ENCODE measurements around the gene NXPH2.
"Not testable (repeated sequence)": the region's sequence is repeated elsewhere in the genome, so short reads cannot be mapped to it uniquely, and the experiment has no call there.

The NXPH2 gene

DNA sequence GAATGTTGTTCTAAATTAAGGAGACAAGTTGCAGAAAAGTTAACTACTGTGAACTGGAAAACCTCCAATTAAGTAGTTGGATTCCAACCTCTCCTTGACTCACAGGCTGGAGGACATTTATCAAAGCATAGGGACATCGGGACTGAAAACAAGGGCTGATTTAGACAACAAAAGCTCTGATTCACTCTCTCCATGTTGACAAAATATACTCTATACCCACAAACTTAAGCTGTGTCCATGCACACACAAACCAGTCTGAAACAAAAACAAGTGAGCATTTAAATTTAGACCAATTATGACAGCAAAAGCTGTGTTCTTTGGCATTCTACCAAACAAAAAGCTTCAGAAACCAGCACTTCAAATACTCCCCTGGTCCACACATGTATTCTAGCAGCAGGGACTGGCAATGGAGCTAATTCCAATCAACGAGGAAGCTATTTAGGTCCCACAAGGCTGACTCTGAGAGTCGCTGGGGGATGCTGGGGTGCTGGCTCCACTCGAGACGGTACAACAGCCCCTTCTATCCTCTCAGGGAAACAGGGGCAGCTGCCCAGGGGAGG, 71.4 kb downstream of the NXPH2 start:
- no peak for DNase-seq (ENCODE audit: low spot score)

DNA sequence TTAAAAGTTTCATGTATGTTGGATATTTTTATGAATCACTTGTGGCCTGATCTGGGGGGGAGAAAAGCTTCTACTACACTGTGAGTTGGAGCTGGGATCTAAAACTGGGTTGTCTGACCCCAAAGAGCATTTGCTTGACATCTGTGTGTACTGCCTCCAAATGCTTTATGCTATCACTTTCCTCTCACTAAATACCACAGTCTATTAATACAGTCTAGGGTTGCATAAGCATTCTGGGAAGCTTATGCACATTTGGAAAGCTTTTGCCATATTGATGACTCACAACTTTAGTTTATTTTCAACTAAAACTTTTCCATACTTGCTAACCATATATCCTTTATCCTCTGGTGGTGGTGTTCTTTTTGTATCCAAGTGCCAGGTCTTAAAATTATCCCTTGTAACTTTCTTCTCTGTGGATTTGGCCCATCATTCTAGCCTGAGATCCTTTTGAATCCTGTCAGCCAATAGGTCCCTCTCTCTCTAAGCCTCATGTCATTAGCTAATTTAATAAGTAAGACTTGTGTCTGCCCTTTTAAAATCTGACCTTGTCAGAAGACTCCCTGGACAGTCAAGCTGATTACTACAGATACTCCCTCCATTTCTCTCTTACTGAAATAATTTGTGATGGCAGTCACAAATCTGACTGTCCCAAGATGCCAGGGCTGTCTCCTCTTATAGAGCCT, 72.7 kb downstream of the NXPH2 start:
- no peak for DNase-seq (ENCODE audit: low spot score)

DNA sequence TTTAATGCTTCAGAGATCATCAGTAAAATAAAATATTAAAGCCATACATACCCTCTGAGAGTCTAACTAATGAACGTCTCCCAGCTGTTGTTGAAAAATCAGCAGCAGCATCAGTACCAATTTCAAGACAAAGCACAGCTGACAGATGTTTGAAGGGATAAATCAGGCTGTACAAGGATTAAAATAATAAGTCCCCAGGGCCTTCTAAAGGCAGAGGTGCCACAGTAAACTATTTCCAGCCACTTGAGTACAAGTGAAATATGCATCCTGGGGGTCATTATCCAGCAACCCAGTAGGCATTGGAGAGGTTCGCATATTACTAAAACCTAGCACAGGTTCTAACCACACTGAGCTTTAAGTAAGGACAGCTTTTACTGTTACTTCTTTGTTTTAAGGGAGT, 76.9 kb downstream of the NXPH2 start:
- DNase-seq (ENCODE audit: low spot score) = no peak

DNA sequence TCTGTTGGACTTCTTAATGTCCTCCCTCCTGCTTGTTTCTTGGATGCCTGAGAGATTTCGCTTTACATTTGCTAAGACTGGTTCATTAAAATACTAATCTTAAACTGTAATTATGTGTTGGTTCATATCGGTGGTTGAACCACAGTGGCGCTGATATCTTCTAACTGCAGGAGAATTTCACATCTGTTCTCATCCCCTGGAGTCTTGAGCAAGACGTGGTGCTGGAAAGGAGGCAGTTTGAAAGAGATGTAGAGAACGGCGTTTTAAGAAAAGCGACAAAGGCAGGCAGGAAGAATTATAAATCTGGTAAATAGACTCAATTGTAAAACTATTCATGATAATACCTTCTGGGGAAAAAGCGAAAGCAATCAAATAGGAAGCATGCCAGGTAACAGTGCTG, 79.5 kb downstream of the NXPH2 start:
- DNase-seq (ENCODE audit: low spot score) = no peak

DNA sequence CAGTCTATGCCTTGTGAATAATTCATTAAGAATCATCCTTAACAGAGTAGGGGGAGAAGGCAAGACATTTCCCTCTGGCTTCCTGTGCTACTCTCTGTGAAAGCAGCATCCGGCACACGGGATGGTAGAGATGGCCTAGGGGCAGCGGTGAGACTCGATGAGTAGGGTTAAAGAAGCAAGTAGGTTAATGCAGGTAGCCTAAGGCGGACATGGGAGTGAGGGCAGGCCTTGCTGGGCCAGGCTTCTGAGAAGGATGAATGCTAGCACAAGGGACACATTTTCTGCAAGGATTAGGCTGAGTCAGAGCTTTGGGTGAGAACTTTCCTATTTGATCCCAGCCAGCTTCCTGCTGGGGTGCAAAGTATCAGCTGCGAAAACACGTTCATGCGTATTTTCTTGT, 80.8 kb downstream of the NXPH2 start:
- no peak for DNase-seq (ENCODE audit: low spot score)

DNA sequence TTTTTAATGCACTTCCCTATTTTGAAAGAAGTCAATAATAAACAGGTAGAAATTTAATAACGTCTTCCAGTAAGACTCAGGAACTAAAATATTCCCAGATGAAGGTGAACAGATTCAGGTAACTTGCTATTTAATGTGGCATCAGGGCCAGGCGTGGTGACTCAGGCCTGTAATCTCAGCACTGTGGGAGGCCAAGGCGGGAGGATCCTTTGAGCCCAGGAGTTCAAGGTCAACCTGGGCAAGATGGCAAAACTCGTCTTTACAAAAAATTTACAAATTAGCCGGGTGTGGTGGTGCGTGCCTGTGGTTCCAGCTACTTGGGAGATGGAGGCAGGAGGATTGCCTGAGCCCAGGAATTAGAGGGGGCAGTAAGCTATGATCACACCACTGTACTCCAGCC, 81.8 kb downstream of the NXPH2 start:
- DNase-seq (ENCODE audit: low spot score) = no peak

DNA sequence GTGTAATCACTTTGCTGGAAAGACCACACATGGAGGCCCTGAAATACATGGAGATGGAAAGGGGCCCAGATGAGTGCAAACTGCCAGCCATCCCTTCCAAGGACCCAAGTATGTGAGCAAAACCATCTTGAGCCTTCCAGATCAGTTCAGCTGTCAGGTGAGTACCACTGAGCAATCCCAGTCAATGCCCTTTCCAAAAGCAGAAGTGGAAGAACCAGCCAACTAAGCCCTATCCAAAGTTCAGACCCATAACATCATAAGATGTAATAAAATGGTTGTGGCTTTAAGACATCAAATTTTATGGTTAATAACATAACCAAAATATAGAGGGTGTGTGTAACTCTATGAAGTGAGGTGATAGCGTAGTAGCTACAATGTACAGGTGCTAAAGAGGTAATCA, 88.5 kb downstream of the NXPH2 start:
- DNase-seq (ENCODE audit: low spot score) = no peak

DNA sequence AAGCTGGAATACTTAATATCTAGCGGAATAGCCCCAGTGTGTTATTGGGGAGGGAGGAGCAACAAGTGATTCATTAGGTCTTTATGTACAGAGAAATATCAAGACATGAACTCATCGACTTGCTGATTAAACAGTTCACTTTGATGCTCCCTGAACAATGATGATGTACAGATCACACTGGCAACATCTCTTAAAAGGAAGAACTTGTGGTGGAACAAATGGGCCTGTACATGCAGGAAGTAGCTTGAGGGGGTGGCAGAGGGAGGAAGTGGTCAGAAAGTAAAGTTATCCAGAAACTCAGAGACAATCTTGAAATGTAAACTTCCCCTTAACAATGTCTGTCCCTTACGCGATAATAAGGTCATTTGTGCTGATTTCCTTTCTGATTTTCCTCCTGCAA, 90.5 kb downstream of the NXPH2 start:
- DNase-seq (ENCODE audit: low spot score) = no peak

DNA sequence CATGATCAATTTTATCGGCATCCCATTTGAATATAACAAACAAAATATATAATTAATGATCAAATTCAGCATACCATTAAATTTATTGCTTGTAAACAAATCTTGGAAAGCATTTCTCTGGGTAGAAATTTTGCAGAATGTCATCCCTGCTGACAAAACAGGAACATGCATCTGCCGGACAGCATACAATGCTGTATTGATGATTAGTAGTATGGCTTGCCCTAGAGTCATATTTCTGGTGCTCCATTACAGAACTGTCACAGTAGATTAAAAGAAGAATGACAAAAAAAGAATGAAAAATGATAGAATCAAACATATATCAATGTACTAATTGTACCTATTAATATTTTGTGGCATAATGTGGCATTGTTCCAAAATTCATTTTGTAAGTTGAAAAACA, 98.0 kb downstream of the NXPH2 start:
- DNase-seq (ENCODE audit: low spot score) = no peak

DNA sequence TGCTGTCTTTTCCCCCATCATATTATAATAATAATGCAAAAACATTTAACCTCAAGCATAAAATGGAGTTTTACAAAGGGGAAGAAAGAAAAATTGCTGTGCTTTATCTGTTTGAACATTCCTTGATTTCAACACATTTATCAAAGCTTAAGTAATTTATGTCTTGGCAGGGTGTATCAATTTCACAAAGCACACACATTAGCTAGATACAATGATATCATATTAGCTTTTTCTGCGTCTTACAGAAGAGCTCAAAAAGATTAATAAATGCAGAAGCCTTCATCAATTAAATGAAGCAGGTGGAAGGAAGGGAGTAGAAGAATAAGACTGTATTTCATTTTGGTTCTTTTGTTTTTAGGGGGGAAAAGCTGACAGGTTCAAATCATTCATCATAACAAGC, 103.0 kb downstream of the NXPH2 start:
- no peak for DNase-seq (ENCODE audit: low spot score)

DNA sequence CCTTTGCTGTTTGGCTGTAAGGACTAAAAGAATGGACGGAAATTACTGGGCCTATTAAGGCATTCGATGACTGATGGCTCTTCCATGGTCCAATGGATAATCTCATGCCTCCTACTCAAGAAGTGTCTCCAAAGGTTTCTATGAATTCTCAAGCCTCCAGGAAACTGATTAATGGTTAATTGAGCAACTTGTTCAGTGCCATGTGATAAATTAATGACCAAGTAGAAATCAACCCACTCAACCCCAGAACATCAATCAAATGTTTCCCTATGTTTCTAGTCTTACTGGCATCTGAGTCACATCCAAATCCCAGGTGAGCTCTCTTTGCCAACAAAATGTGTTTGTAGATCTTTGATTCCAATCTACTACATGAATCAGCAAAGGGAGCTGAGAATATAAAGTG, 103.6 kb downstream of the NXPH2 start:
- no peak for DNase-seq (ENCODE audit: low spot score)

DNA sequence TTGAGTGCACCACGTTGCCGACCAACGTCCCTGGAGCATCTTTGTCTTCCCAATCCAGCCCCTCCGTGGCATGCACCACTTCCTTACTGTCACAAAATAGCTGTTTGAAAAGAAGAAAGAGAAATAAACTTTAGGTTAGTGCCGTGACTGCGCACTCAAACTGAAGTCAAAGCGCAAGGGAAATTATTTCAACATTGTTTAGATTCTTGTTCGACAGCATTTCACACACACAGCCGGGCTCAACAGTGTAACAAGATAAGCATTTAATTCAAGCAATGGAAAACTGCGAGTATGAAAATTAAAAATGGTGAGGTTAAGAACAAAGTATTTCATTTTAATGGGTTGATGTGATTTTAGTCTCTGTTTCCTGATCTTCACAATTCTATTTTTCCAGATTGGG, 108.6 kb downstream of the NXPH2 start:
- no peak for DNase-seq (ENCODE audit: low spot score)

DNA sequence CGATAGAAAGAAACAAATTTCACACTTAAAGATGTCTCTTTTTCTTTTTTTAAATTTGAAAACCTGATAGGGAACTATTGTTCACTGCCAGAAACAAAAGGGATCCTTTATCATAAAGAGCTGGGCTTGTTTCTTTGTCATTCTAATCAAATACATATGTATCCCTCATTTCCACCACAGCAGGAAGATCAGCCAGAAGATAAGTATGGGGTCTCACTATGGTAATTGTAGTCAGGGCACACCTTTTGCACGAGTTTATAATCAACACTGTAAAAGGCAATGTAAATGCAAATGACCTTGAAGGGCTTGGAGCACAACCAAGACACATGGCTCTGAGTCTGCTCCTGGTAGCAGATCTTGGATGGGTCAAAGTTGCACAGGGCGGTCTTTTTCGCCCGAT, 109.5 kb downstream of the NXPH2 start:
- DNase-seq (ENCODE audit: low spot score) = no peak

DNA sequence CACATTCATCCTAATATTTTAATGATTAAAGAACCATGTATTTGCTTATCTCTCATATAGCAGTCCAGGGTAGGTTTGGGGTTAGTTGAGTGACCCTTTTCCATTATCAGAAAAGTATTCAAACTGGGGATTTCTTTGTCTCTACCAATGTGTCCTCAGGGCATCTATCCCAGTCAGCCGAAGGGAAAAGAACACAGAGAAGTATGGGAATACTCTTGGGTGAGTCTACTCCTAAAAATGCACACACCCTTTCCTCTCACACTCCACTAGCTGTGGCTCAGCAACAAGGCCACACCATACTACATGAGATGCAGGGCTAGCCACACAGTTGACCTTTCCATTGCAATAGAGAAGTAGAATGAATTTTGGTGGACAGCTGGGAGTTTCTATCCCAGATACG, 114.3 kb downstream of the NXPH2 start:
- DNase-seq (ENCODE audit: low spot score) = no peak

DNA sequence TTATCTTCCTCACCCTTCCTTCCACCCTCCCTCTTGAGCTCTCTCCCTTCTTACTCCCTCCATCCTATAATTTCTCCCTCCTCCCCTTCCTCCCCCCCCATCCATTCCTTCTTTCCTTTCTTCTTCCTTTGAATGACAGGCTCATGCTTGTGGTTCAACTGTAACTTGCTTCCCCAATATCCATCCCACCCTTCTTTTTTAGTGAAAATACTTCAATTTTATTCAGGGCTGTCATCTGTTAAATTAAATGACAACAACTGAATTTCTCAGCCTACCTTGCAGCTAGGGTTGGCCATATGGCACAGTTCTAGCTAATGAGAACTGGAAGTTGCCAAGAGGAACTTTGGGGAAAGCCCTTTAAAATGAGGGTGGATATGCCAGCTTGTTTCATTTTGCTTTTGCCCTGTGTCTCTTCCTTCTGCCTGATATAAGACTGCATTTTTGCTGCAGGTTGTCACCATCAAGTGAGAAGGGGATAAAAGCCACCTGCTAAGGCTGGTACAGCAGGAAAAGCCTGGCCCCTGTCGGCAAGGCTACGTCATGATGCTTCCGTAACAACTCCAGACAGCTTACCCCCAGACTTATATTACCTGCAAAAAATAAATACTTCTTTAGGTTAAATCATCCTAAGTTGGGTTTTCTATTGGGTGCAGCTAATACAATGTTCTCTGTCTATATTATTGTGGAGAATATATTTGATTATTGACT, 121.8 kb downstream of the NXPH2 start:
- no peak for DNase-seq (ENCODE audit: low spot score)

DNA sequence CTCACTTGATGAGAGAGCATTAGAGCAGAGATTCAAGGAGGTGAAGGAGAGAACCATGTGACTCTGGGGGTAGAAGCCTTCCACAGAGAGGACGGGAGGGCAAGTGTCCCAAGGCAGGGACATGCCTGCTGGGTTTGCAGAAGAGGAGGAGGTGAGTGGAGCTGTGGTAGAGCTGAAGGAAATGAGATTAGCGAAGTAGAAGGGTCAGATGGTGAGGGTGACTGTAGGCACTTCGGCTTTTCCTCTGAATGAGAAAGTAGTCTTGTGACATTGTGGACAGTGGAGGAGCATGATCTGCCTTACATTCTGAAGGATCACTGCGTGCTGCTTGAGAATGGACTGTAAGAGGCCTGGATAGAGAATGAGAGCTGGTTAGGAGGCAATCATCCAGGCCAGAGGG, 126.0 kb downstream of the NXPH2 start:
- no peak for DNase-seq (ENCODE audit: low spot score)

DNA sequence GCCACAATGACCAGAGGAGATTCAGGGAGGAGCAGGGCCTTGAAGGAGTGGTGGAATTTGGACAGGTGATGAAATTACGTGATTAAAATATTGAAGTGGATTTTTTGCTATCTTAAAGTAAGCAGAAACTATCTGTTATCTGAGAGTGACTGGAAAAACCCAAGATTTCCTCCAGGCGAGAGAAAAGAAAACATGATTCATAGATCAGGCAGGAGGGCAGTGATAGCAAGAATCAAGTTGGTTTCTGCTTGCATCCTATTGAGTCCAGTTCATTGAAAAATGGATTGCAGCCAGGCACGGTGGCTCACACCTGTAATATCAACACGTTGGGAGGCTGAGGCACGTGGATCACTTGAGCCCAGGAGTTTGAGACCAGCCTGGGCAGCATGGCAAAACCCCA, 127.8 kb downstream of the NXPH2 start:
- DNase-seq (ENCODE audit: low spot score) = no peak

DNA sequence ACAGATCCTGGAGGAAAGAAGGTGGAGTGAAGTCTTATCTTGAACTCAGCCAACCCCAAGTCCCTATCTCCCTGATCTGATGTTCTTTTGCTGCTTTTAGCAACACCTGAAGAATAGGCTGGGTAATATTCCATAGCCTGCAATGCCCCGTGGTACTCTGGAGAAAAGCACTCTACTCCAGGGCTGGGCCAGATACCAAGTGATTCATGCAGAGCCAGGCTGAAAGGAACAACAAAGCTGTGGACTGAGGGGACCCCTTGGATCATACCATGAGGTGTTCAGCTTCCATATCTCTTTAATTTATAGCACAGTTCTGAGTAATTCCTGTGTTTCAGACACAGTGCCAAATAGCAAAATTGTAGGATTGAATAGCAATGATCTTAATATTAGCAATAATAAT, 130.6 kb downstream of the NXPH2 start:
- DNase-seq (ENCODE audit: low spot score) = no peak

DNA sequence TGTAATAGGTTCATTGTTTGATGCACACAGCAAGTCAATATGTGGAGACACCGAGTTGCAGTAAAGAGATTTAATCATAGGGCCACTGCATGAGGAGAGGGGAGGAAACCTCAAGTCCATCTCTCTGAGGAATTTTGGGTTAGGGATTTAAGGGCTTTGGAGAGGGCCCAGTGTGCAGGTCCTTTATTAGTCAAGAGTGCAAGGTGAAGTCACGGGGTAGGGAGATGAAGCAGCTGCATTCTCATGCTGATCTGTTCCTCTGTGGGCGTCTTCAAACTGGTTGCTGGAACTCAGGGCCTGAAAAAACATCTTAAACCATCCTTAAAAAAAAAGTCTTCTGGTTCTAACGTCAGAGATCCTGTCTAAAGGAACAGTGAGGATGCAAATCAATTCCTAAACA, 131.6 kb downstream of the NXPH2 start:
- no peak for DNase-seq (ENCODE audit: low spot score)

DNA sequence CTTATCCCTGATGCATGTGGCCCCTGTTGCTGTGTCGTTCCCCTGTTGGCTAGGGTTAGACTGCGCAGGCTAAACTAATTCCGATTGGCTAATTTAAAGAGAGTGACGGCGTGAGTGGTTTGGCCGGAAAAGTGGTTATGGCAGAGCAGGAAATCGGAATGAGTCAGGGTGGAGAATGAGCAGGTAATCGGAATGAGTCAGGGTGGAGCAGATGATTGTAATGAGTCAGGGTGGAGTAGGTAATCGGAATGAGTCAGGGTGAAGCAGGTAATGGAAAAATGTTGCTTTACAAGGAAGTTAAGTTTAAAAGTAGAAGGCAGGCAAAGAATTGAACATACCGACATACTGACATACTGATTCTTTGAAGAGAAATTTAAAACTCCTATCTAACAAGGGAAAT, 135.4 kb downstream of the NXPH2 start:
- DNase-seq (ENCODE audit: low spot score) = not testable (repeated sequence)

DNA sequence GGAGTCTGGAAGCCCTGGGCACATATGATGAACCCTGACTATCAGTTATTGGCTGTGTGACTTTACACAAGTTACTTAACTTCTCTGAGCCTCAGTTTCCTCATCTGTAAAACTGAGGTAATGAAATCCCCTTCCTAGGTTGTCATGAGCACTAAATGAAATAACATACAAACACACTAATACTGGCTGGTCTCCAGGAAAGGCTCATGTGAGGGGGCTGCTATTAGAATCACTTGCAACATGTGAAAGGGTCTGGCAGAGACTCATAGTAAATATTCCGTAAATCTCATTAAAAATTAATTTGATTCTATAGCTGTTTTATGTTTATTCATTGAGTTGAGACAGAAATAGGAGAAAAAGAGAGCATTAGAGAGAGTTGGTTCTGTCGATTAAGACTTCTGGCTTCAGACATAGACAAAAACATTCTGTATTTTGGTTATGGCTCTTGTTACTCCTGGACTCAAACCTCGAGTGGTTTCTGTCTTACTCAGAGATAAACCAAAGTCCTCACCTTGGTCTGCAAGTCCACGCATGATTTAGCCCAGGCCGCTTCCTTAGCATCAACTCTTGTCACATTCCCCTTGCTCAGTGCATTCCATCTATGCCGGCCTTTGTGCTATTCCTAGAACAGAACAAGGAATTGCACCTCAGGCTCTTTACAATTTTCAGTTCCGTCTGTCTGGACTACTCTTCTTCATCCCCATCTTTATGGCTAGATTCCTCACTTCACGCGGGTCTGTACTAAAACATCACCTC, 139.1 kb downstream of the NXPH2 start:
- DNase-seq (ENCODE audit: low spot score) = no peak

DNA sequence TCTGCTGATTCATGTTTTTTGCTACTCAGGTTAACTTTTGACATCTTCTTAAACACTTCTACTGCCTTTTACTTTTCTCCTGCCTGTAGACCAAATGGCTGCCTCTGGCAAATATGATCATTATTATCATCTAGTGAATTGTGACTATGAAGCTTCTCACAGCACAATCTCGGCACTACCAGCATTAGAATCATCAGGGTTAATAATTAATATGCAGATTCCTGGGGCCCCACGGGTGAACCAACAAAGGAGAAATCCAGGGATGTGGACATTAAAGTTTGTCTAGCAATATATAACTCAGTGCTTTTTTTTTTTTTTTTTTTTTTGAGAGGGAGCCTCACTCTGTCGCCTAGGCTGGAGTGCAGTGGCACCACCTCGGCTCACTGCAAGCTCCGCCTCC, 142.5 kb downstream of the NXPH2 start:
- no peak for DNase-seq (ENCODE audit: low spot score)

DNA sequence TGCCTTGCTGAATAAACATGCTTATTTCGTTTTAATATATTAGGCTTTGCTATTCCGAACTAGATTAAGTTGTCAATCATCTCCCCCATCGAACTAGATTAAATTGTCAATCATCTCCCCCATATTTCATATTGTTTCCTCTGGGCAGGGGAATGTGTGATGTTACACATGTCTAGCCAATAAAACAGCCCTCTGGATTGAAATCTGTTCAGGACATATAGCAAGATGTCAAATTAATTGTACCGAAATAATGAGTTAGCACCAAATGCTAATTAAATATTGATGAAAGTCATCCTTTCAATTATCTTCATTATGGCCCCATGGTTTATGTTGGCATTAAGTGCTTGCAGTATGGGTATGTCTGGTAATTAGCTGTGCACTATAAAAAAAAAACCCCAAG, 143.1 kb downstream of the NXPH2 start:
- DNase-seq (ENCODE audit: low spot score) = no peak
